OCI-LY7 (cell line): ENCODE results near the gene CYP46A1. TPM values are rescaled to one million over a fixed set of nuclear protein-coding genes. Genes with fewer than 3 reads are reported as not detected.
A peak's percentile ranks its signal among the peaks of the same experiment; 100 is the strongest.

Experiments
- BruUV-seq: library from RNA; stranded (reverse); fragments of 400-500 nt; replicated peaks from 2 replicates; lab custom pipeline; 2021; lab: Mats Ljungman, UMichigan
- CTCF ChIA-PET: fragments of 300-600 bp; sonication (Branson Sonifier 250); formaldehyde crosslinking; loops from one replicate; lab custom pipeline; 2022; ENCODE audit warnings: antibody characterized with exemption; ENCODE audit not compliant: unreplicated experiment; lab: Charles Lee
- POLR2A ChIA-PET: fragments of 300-600 bp; sonication (Branson Sonifier 250); formaldehyde crosslinking; loops from one replicate; lab custom pipeline; 2022; ENCODE audit warnings: antibody characterized with exemption; lab: Charles Lee
- DNase-seq: peaks from one replicate; pipeline ENCODE4 v3.0.0-alpha.2; 2015; ENCODE audit warnings: low spot score
- H2AFZ ChIP-seq: fragments of 200-600 bp; sonication (generic), shearing (Covaris generic); 2 replicates; pipeline ENCODE4 v1.6.1; 2014; ENCODE audit warnings: mild to moderate bottlenecking, antibody characterized with exemption, low read length, moderate library complexity
- H3K27ac ChIP-seq: fragments of 200-600 bp; sonication (generic); 2 replicates; pipeline ENCODE4 v1.5.1; 2014; ENCODE audit warnings: mixed run types, low read depth, mild to moderate bottlenecking, moderate library complexity, low read length, inconsistent platforms; ENCODE audit not compliant: poor library complexity, severe bottlenecking
- H3K36me3 ChIP-seq: fragments of 200-600 bp; sonication (generic); 2 replicates; pipeline ENCODE4 v1.6.1; 2014; ENCODE audit warnings: mild to moderate bottlenecking, antibody characterized with exemption, low read length, moderate library complexity, mixed read lengths; ENCODE audit not compliant: insufficient read depth
- H3K4me1 ChIP-seq: fragments of 200-600 bp; sonication (generic); 2 replicates; pipeline ENCODE4 v1.5.1; 2014; ENCODE audit warnings: mild to moderate bottlenecking, low read length; ENCODE audit not compliant: insufficient read depth, poor library complexity, severe bottlenecking
- H3K4me2 ChIP-seq: fragments of 200-600 bp; sonication (generic); 2 replicates; pipeline ENCODE4 v1.6.1; 2014; ENCODE audit warnings: mild to moderate bottlenecking, low read length
- H3K4me3 ChIP-seq: fragments of 200-600 bp; sonication (generic); 2 replicates; pipeline ENCODE4 v1.5.1; 2014; ENCODE audit warnings: mild to moderate bottlenecking, low read depth, low read length; ENCODE audit not compliant: poor library complexity, severe bottlenecking
- H3K79me2 ChIP-seq: fragments of 200-600 bp; sonication (generic); 2 replicates; pipeline ENCODE4 v1.6.1; 2016; ENCODE audit warnings: low read depth, mild to moderate bottlenecking, low read length, moderate library complexity, mixed read lengths; ENCODE audit not compliant: insufficient read depth
- H3K9me2 ChIP-seq: fragments of 200-600 bp; sonication (generic); 2 replicates; pipeline ENCODE4 v1.6.1; 2016; ENCODE audit warnings: mild to moderate bottlenecking, low read length, mixed read lengths; ENCODE audit not compliant: insufficient read depth
- H3K9me3 ChIP-seq: fragments of 200-600 bp; sonication (generic); 2 replicates; pipeline ENCODE4 v1.6.1; 2014; ENCODE audit warnings: mild to moderate bottlenecking, mixed run types, low read length, mixed read lengths
- H4K20me1 ChIP-seq: fragments of 200-600 bp; sonication (generic); 2 replicates; pipeline ENCODE4 v1.6.1; 2014; ENCODE audit warnings: mild to moderate bottlenecking, antibody characterized with exemption, low read length, moderate library complexity, mixed read lengths; ENCODE audit not compliant: insufficient read depth
- CTCF ChIP-seq: fragments of 200-600 bp; sonication (generic); conservative IDR thresholded peaks from 2 replicates; pipeline ENCODE4 v1.5.1; 2014; ENCODE audit warnings: mild to moderate bottlenecking, antibody characterized with exemption, low read length, moderate library complexity, mixed read lengths
- EZH2phosphoT487 ChIP-seq: fragments of 200-600 bp; sonication (generic); IDR thresholded peaks from 2 replicates; pipeline ENCODE4 v1.6.1; 2018; ENCODE audit warnings: low read depth, borderline replicate concordance, mild to moderate bottlenecking, mixed run types, antibody characterized with exemption, low read length, moderate library complexity, mixed read lengths
- intact Hi-C: fragments of 100-400 bp; cut with micrococcal nuclease; formaldehyde crosslinking; loops from one replicate; pipeline ENCODE4 v1.10.0; 2022; ENCODE audit not compliant: unreplicated experiment
- total RNA-seq, 2 experiments: library from RNA; depleted of rRNA in 1 of 2; stranded (reverse); fragments of >200 nt in 1 of 2; shearing (Covaris generic) in 1 of 2; gene quantifications; 2 replicates each; pipeline ENCODE4 v1.2.3, GENCODE V29; 2014 to 2022

Gene CYP46A1
- total RNA-seq, 2 experiments from 2014 or later: 4.1 to 10.8 TPM

GRCh38 chr14:99688210-99688581, 4.1 kb downstream of the CYP46A1 start:
- Histone ChIP-seq H3K4me1 (peaks cover 39% of the 10 kb centered on the region), H2AFZ (no peak overlapping the region), H3K9me2 (no peaks in the 10 kb centered on the region), H3K79me2 (no peaks in the 10 kb centered on the region), H3K27ac (no peak overlapping the region), H3K9me3 (no peaks in the 10 kb centered on the region), H4K20me1 (no peaks in the 10 kb centered on the region), H3K4me2 (peak overlapping the region; percentile 88), H3K4me3 (no peak overlapping the region), H3K36me3 (no peaks in the 10 kb centered on the region)
- ChIA-PET CTCF (interaction anchor here (0.6 to 0.7 kb wide), 2 partner anchors 20 to 171 kb away, joined by 3 to 5 read pairs; no protein-coding TSS in a partner anchor), POLR2A (interaction anchor here (1.2 kb wide), 1 partner anchor 23 kb away, joined by 3 read pairs; no protein-coding TSS in a partner anchor)
- DNase-seq: no peak
- no TSS peak for BruUV-seq
- TF ChIP-seq EZH2phosphoT487: no peak
- TF ChIP-seq CTCF: no peak
- intact Hi-C loops: loop anchor here (5.0 kb wide), 2 partner anchors 104 to 261 kb away; partner anchors contain the start of gene EML1

GRCh38 chr14:99688629-99689028, 4.5 kb downstream of the CYP46A1 start:
- DNase-seq: no peak
- H3K4me2 ChIP-seq: no peak overlapping the region
- no peaks in the 10 kb centered on the region for H3K36me3 ChIP-seq
- POLR2A ChIA-PET: interaction anchor here (1.2 kb wide), 1 partner anchor 24 kb away, joined by 3 read pairs; no protein-coding TSS in a partner anchor
- no peaks in the 10 kb centered on the region for H4K20me1 ChIP-seq
- BruUV-seq: no TSS peak
- H3K9me2 ChIP-seq: no peaks in the 10 kb centered on the region
- H3K4me3 ChIP-seq: no peak overlapping the region
- H3K27ac ChIP-seq: no peak overlapping the region
- no peak for TF ChIP-seq EZH2phosphoT487
- no peak for TF ChIP-seq CTCF
- peaks cover 39% of the 10 kb centered on the region for H3K4me1 ChIP-seq
- no peak overlapping the region for H2AFZ ChIP-seq
- CTCF ChIA-PET: interaction anchor here (0.6 to 0.7 kb wide), 2 partner anchors 21 to 171 kb away, joined by 3 to 5 read pairs; no protein-coding TSS in a partner anchor
- H3K9me3 ChIP-seq: no peaks in the 10 kb centered on the region
- no peaks in the 10 kb centered on the region for H3K79me2 ChIP-seq
- intact Hi-C loops: loop anchor here (5.0 kb wide), 2 partner anchors 104 to 261 kb away; partner anchors contain the start of gene EML1
